HL-60 (cell line): ENCODE results near the gene PTH2.

ENCODE experiments used
- DNase-seq, 2 experiments: peaks; one replicate each; pipeline ENCODE4 v3.0.0-alpha.2; 2010 to 2020; ENCODE audit warnings: low read depth in 1 of 2, low spot score in 1 of 2
- H3K27ac ChIP-seq: fragments of 250-450 bp; sonication (Bioruptor Pico); replicated peaks from 2 replicates; pipeline ENCODE4 v1.5.1; 2020; ENCODE audit warnings: mild to moderate bottlenecking, moderate library complexity
- H3K27me3 ChIP-seq: fragments of 250-450 bp; sonication (Bioruptor Pico); 2 replicates; pipeline ENCODE4 v1.5.1; 2021; ENCODE audit warnings: mild to moderate bottlenecking, moderate library complexity; ENCODE audit not compliant: insufficient read depth, poor library complexity, severe bottlenecking
- H3K4me3 ChIP-seq: replicated peaks from 2 replicates; pipeline ENCODE4 v1.5.1; 2011; ENCODE audit warnings: mild to moderate bottlenecking, control low read depth, low read length; ENCODE audit not compliant: insufficient read depth
- CTCF ChIP-seq: IDR thresholded peaks from one replicate; pipeline ENCODE4 v1.5.1; 2011; ENCODE audit warnings: low read length, control low read depth, inconsistent platforms; ENCODE audit not compliant: insufficient read depth
- GABPA ChIP-seq: IDR thresholded peaks from 2 replicates; pipeline ENCODE4 v1.6.1; 2012; ENCODE audit warnings: low read depth
- POLR2AphosphoS5 ChIP-seq: IDR thresholded peaks from 2 replicates; pipeline ENCODE4 v1.6.1; 2012; ENCODE audit warnings: low read depth
- SPI1 ChIP-seq: IDR thresholded peaks from 2 replicates; pipeline ENCODE4 v1.6.1; 2012; ENCODE audit warnings: low read depth, mild to moderate bottlenecking, borderline replicate concordance
- TF ChIP-seq, protein P1 (sequence below): IDR thresholded peaks from 2 replicates; pipeline ENCODE4 v1.6.1; 2012; ENCODE audit warnings: low read depth; ENCODE audit not compliant: insufficient replicate concordance

The PTH2 gene

DNA sequence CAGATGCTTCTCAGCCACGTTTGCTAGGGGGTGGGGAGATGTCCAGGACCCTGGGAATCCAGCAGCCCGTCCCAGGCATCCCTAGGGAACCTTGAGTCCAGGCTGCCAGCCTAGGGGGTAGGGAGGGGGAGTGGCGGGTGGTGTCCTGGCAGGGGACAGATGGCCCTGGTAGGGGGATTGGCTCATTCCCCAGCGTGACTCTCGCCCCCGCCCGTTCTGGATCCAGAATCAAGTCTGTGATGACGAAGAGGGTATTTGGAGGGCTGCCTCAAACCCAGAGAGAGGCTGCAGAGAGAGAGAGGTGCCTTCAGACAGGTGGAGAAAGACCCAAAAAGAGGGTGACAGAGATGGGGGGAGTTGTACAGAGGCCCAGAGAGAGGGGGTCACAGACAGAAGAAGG lies 14.0 kb upstream of the PTH2 start:
- TF ChIP-seq GABPA = no peak
- TF ChIP-seq, protein P1, sequence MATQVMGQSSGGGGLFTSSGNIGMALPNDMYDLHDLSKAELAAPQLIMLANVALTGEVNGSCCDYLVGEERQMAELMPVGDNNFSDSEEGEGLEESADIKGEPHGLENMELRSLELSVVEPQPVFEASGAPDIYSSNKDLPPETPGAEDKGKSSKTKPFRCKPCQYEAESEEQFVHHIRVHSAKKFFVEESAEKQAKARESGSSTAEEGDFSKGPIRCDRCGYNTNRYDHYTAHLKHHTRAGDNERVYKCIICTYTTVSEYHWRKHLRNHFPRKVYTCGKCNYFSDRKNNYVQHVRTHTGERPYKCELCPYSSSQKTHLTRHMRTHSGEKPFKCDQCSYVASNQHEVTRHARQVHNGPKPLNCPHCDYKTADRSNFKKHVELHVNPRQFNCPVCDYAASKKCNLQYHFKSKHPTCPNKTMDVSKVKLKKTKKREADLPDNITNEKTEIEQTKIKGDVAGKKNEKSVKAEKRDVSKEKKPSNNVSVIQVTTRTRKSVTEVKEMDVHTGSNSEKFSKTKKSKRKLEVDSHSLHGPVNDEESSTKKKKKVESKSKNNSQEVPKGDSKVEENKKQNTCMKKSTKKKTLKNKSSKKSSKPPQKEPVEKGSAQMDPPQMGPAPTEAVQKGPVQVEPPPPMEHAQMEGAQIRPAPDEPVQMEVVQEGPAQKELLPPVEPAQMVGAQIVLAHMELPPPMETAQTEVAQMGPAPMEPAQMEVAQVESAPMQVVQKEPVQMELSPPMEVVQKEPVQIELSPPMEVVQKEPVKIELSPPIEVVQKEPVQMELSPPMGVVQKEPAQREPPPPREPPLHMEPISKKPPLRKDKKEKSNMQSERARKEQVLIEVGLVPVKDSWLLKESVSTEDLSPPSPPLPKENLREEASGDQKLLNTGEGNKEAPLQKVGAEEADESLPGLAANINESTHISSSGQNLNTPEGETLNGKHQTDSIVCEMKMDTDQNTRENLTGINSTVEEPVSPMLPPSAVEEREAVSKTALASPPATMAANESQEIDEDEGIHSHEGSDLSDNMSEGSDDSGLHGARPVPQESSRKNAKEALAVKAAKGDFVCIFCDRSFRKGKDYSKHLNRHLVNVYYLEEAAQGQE = no peak
- TF ChIP-seq CTCF = no peak
- no peak for TF ChIP-seq SPI1
- TF ChIP-seq POLR2AphosphoS5 = no peak
- peaks cover 56% of the 10 kb centered on the region for H3K27me3 ChIP-seq
- H3K27ac ChIP-seq = no peak overlapping the region
- DNase-seq = no peak
- H3K4me3 ChIP-seq = no peak overlapping the region

DNA sequence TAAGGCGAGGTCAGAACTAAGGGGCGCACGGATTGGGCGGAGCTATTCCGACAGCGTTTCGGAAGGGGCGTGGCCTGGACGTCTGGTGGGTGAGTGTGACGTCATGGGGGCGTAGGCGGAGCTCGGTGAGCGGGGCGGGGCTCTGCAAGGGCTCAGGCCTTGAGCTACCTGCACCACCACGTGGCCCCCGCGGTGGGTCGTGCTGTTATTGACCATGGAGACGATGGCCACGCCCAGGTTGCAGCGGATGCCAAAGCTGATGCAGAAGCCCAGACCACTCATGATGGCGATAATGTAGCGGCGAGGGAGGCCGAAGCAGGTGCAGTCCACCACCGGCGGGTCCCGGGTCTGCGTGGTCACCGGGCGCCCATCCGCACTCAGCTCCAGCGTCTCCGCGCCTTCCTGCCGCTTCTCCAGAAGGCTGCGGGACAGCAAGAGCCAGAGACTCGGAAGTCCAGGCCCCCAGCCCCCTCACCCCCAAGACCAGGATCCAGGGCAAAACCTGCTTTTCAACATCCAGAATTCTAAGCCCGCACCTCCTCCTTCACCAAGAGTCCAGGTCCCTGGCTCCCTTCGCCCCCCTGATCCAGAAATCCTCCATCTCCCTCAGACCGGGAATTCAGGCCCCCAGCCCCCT lies 13.3 kb upstream of the PTH2 start:
- Histone ChIP-seq H3K27me3 (peaks cover 50% of the 10 kb centered on the region), H3K27ac (no peak overlapping the region), H3K4me3 (no peak overlapping the region)
- DNase-seq = no peak
- TF ChIP-seq POLR2AphosphoS5 (no peak), CTCF (no peak)

DNA sequence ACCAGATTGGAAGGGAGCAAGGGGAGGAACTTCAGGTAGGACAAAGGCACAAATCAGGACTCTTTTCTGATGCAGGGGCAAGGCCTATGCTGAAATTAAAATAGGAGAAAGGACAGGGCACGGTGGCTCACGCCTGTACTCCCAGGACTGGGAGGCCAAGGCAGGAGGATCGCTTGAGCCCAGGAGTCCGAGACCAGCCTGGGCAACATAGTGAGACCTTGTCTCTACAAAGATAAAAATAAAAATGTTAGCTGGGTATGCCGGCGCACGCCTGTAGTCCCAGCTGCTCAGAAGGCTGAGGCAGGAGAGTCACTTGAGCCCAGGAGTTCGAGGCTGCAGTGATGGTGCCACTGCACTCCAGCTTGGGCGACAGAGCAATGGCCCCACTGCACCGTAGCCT lies 12.4 kb upstream of the PTH2 start:
- Histone ChIP-seq H3K4me3 (no peak overlapping the region), H3K27ac (no peak overlapping the region), H3K27me3 (peaks cover 51% of the 10 kb centered on the region)
- TF ChIP-seq SPI1 (no peak), CTCF (no peak), POLR2AphosphoS5 (no peak), GABPA (no peak)
- TF ChIP-seq, protein P1 = no peak
- no peak for DNase-seq

GRCh38 chr19:49434907-49435583 lies 11.8 kb upstream of the PTH2 start:
- Histone ChIP-seq H3K4me3 (no peak overlapping the region), H3K27me3 (peaks cover 48% of the 10 kb centered on the region), H3K27ac (no peak overlapping the region)
- TF ChIP-seq, protein P1 = no peak
- no peak for TF ChIP-seq GABPA
- TF ChIP-seq POLR2AphosphoS5 = no peak
- TF ChIP-seq CTCF = no peak
- no peak for TF ChIP-seq SPI1
- no peak for DNase-seq
